ENCODE data around the gene UROC1. TPM values are rescaled to one million over a fixed set of nuclear protein-coding genes. Genes with fewer than 3 reads are reported as not detected.

UROC1 gene
- total RNA-seq, 1 experiment from 2014 or later = not detected

GRCh38 chr3:126448136-126448892 is 69.3 kb downstream of the UROC1 start:
- no TSS peak for BruUV-seq (replicated peaks)
- DNase-seq (ENCODE audit: unreplicated experiment) = no peak
- intact Hi-C loops (cut with micrococcal nuclease) = no loop called here
- ChIA-PET POLR2A (interaction anchor here (1.3 kb wide), 1 partner anchor 15 kb away, joined by 4 read pairs; no protein-coding TSS in a partner anchor), CTCF (interaction anchor here (0.8 to 1.2 kb wide), 2 partner anchors 22 to 314 kb away, joined by 3 to 4 read pairs; no protein-coding TSS in a partner anchor)
- no peak overlapping the region for H3K4me3 Mint-ChIP-seq (ENCODE audit: unreplicated experiment)
- no peak for TF ChIP-seq CTCF (IDR thresholded peaks at IDR 0.05; ENCODE audit: unreplicated experiment)
- no peaks in the 10 kb centered on the region for H3K27me3 Mint-ChIP-seq (ENCODE audit: insufficient read depth, unreplicated experiment)
- no peaks in the 10 kb centered on the region for H3K4me1 Mint-ChIP-seq (ENCODE audit: insufficient read depth, unreplicated experiment)
- H3K36me3 Mint-ChIP-seq (ENCODE audit: insufficient read depth, unreplicated experiment) = peaks cover 45% of the 10 kb centered on the region
- H3K27ac Mint-ChIP-seq (ENCODE audit: low read depth, unreplicated experiment) = no peak overlapping the region
- no peaks in the 10 kb centered on the region for H3K9me3 Mint-ChIP-seq (ENCODE audit: unreplicated experiment)

- H3K9me3 Mint-ChIP-seq (ENCODE audit: unreplicated experiment) = no peaks in the 10 kb centered on the region
- TF ChIP-seq CTCF (IDR thresholded peaks at IDR 0.05; ENCODE audit: unreplicated experiment) = no peak
- H3K4me1 Mint-ChIP-seq (ENCODE audit: insufficient read depth, unreplicated experiment) = no peaks in the 10 kb centered on the region
- intact Hi-C loops (cut with micrococcal nuclease) = no loop called here
- H3K4me3 Mint-ChIP-seq (ENCODE audit: unreplicated experiment) = no peak overlapping the region
- no peaks in the 10 kb centered on the region for H3K27me3 Mint-ChIP-seq (ENCODE audit: insufficient read depth, unreplicated experiment)
- CTCF ChIA-PET = interaction anchor here (0.6 to 1.2 kb wide), 2 partner anchors 313 to 365 kb away, joined by 3 to 4 read pairs; no protein-coding TSS in a partner anchor
- DNase-seq (ENCODE audit: unreplicated experiment) = no peak
- BruUV-seq (replicated peaks) = no TSS peak
- peaks cover 41% of the 10 kb centered on the region for H3K36me3 Mint-ChIP-seq (ENCODE audit: insufficient read depth, unreplicated experiment)
- no peak overlapping the region for H3K27ac Mint-ChIP-seq (ENCODE audit: low read depth, unreplicated experiment)
- POLR2A ChIA-PET = interaction anchor here (0.6 to 1.3 kb wide), 3 partner anchors 9 to 27 kb away, joined by 3 to 4 read pairs (median 4); no protein-coding TSS in a partner anchor
Measured at GRCh38 chr3:126447456-126448106, 70.0 kb downstream of the UROC1 start.

- intact Hi-C loops (cut with micrococcal nuclease) = no loop called here
- Mint-ChIP-seq H3K4me3 (ENCODE audit: unreplicated experiment) (no peak overlapping the region), H3K4me1 (ENCODE audit: insufficient read depth, unreplicated experiment) (no peaks in the 10 kb centered on the region), H3K27ac (ENCODE audit: low read depth, unreplicated experiment) (no peak overlapping the region), H3K36me3 (ENCODE audit: insufficient read depth, unreplicated experiment) (peaks cover 41% of the 10 kb centered on the region), H3K27me3 (ENCODE audit: insufficient read depth, unreplicated experiment) (no peaks in the 10 kb centered on the region), H3K9me3 (ENCODE audit: unreplicated experiment) (no peaks in the 10 kb centered on the region)
- no peak for TF ChIP-seq CTCF (IDR thresholded peaks at IDR 0.05; ENCODE audit: unreplicated experiment)
- no TSS peak for BruUV-seq (replicated peaks)
- ChIA-PET CTCF (interaction anchor here (0.5 to 1.0 kb wide), 3 partner anchors 313 to 1891 kb away, joined by 3 read pairs; no protein-coding TSS in a partner anchor), POLR2A (interaction anchor here (0.6 to 1.0 kb wide), 2 partner anchors 9 to 28 kb away, joined by 3 to 4 read pairs; no protein-coding TSS in a partner anchor)
- DNase-seq (ENCODE audit: unreplicated experiment) = no peak
Measured at GRCh38 chr3:126446791-126447190, 70.8 kb downstream of the UROC1 start.

- no peaks in the 10 kb centered on the region for H3K4me1 Mint-ChIP-seq (ENCODE audit: insufficient read depth, unreplicated experiment)
- POLR2A ChIA-PET = no interaction called here
- H3K36me3 Mint-ChIP-seq (ENCODE audit: insufficient read depth, unreplicated experiment) = peaks cover 41% of the 10 kb centered on the region
- H3K27me3 Mint-ChIP-seq (ENCODE audit: insufficient read depth, unreplicated experiment) = no peaks in the 10 kb centered on the region
- no peak for DNase-seq (ENCODE audit: unreplicated experiment)
- H3K27ac Mint-ChIP-seq (ENCODE audit: low read depth, unreplicated experiment) = no peak overlapping the region
- H3K9me3 Mint-ChIP-seq (ENCODE audit: unreplicated experiment) = no peaks in the 10 kb centered on the region
- intact Hi-C loops (cut with micrococcal nuclease) = no loop called here
- no peak for TF ChIP-seq CTCF (IDR thresholded peaks at IDR 0.05; ENCODE audit: unreplicated experiment)
- BruUV-seq (replicated peaks) = no TSS peak
- CTCF ChIA-PET = interaction anchor here (1.0 kb wide), 1 partner anchor 313 kb away, joined by 3 read pairs; no protein-coding TSS in a partner anchor
- H3K4me3 Mint-ChIP-seq (ENCODE audit: unreplicated experiment) = no peak overlapping the region
Measured at GRCh38 chr3:126446301-126446700, 71.3 kb downstream of the UROC1 start.
